Lung (tissue), 12 donors: ENCODE measurements around the gene APPL1. TPM values are rescaled to one million over a fixed set of nuclear protein-coding genes. Genes with fewer than 3 reads are reported as not detected.

Experiments used
- ATAC-seq: fragments of 200-7000 bp; cut with Tn5 transposase; one replicate; pipeline ENCODE4 v1.9.1; 2020; ENCODE audit warnings: moderate number of reproducible peaks; ENCODE audit not compliant: insufficient read depth, low FRiP score
- DNase-seq, 3 donors: peaks; one replicate each; pipeline ENCODE4 v3.0.0-alpha.2; 2013 to 2017
- H3K27ac ChIP-seq, 2 donors: one replicate each; pipeline ENCODE4 v1.5.1; 2013; ENCODE audit warnings: mild to moderate bottlenecking in 2 of 2, moderate library complexity in 2 of 2, control low read depth in 1 of 2, inconsistent platforms in 1 of 2, low read depth in 1 of 2, low read length in 1 of 2
- H3K27me3 ChIP-seq, 3 donors: one replicate each; pipeline ENCODE4 v1.5.1; 2013; ENCODE audit warnings: low read length in 2 of 3; ENCODE audit not compliant: control insufficient read depth in 3 of 3, insufficient read depth in 3 of 3
- H3K36me3 ChIP-seq, 4 donors: one replicate each; pipeline ENCODE4 v1.5.1; 2013; ENCODE audit warnings: low read length in 4 of 4, mild to moderate bottlenecking in 1 of 4, moderate library complexity in 1 of 4; ENCODE audit not compliant: control insufficient read depth in 4 of 4, insufficient read depth in 4 of 4
- H3K4me1 ChIP-seq, 5 donors: one replicate each; pipeline ENCODE4 v1.5.1; 2013; ENCODE audit warnings: low read length in 5 of 5, mild to moderate bottlenecking in 2 of 5, moderate library complexity in 1 of 5; ENCODE audit not compliant: control insufficient read depth in 5 of 5, insufficient read depth in 5 of 5
- H3K4me3 ChIP-seq: one replicate; pipeline ENCODE4 v1.5.1; 2013; ENCODE audit warnings: mild to moderate bottlenecking, control low read depth, moderate library complexity
- H3K9ac ChIP-seq, 2 donors: one replicate each; pipeline ENCODE4 v1.5.1; 2013; ENCODE audit warnings: low read length in 2 of 2, control low read depth in 1 of 2; ENCODE audit not compliant: insufficient read depth in 1 of 2
- H3K9me3 ChIP-seq, 4 donors: one replicate each; pipeline ENCODE4 v1.5.1; 2013; ENCODE audit warnings: low read length in 3 of 4, mild to moderate bottlenecking in 1 of 4, moderate library complexity in 1 of 4; ENCODE audit not compliant: control insufficient read depth in 4 of 4, insufficient read depth in 3 of 4
- CTCF ChIP-seq: IDR thresholded peaks from 2 replicates; pipeline ENCODE4 v1.5.1; 2012; ENCODE audit warnings: mild to moderate bottlenecking; ENCODE audit errors: control extremely low read depth, extremely low read depth
- WGBS, 2 donors: extraction: QIAGEN DNeasy Blood & Tissue Kit; methylation state at CpG; one replicate each; pipeline ENCODE4 v1.1.7; 2013; 5-methylcytosine and 5-hydroxymethylcytosine counted together
- polyA plus RNA-seq, 2 donors: library from polyadenylated mRNA; stranded (reverse); fragments of 200-250 nt; gene quantifications; one replicate each; pipeline ENCODE4 v1.2.1, GENCODE V29; 2013
- total RNA-seq, 2 donors: library from RNA; depleted of rRNA in 1 of 2; stranded (reverse); fragments of >200 nt in 1 of 2; gene quantifications; one replicate each; pipeline ENCODE4 v1.2.1, GENCODE V29; 2014 to 2021
- donor health status: control.
- donor health status: control.
- donor health status: Bipolar disorder and iron deficiency.
- donor health status: healthy.
- donor health status: DM: yes; HTN: yes; CAD: no.

The APPL1 gene
- total and polyA plus RNA-seq, 4 donors = 10.6 to 55.2 (median 20.1) TPM

GRCh38 chr3:57288403-57288802 lies 60.9 kb downstream of the APPL1 start:
- 88% methylated on average over 9 of the region's 9 CpGs for WGBS, 2 donors
- Histone ChIP-seq H3K4me3 (no peak overlapping the region), H3K27me3 (no peaks in the 10 kb centered on the region), H3K9ac (no peak overlapping the region), H3K4me1 (peaks cover 0 to 2% (median 0%) of the 10 kb centered on the region in 5 donors), H3K27ac (no peak overlapping the region), H3K36me3 (no peaks in the 10 kb centered on the region), H3K9me3 (no peaks in the 10 kb centered on the region)
- ATAC-seq = no peak
- no peak for DNase-seq
- TF ChIP-seq CTCF = no peak

GRCh38 chr3:57292159-57292896 lies 64.8 kb downstream of the APPL1 start, which contains the start of gene ASB14:
Gene ASB14, minus strand, starts transcription at chr3:57292685. Its CDS starts 652 bp downstream, at chr3:57292033.
- Histone ChIP-seq H3K27ac (peak within 1 kb of the TSS in 1 of 2 donors; percentile 45), H3K27me3 (no peaks in the 10 kb centered on the region), H3K9ac (no peak within 1 kb of the TSS), H3K36me3 (no peaks in the 10 kb centered on the region), H3K9me3 (no peaks in the 10 kb centered on the region), H3K4me1 (peaks cover 0 to 2% (median 0%) of the 10 kb centered on the region in 5 donors), H3K4me3 (no peak within 1 kb of the TSS)
- 92 to 97% methylated on average over 1 of the region's 1 CpG for WGBS, 2 donors
- DNase-seq (no peak), ATAC-seq (no peak)
- no peak for TF ChIP-seq CTCF

- Histone ChIP-seq H3K4me1 (peaks cover 0 to 2% (median 0%) of the 10 kb centered on the region in 5 donors), H3K9me3 (no peaks in the 10 kb centered on the region), H3K27ac (peak overlapping the region in 1 of 2 donors; percentile 45), H3K27me3 (no peaks in the 10 kb centered on the region), H3K9ac (no peak overlapping the region), H3K4me3 (no peak overlapping the region), H3K36me3 (no peaks in the 10 kb centered on the region)
- WGBS, 2 donors = 95 to 97% methylated on average over 4 of the region's 4 CpGs
- no peak for TF ChIP-seq CTCF
- no peak for ATAC-seq
- no peak for DNase-seq
Measured at GRCh38 chr3:57292897-57293526, 65.5 kb downstream of the APPL1 start.
